SU-DHL-6 (cell line): Measurements from ENCODE around the gene NMRK2.

Experiments
- H2AFZ ChIP-seq: fragments of 200-600 bp; sonication (generic); 2 replicates; pipeline ENCODE4 v1.6.1; 2014; ENCODE audit warnings: low read depth, mild to moderate bottlenecking, moderate library complexity, mixed read lengths, antibody characterized with exemption, low read length; ENCODE audit not compliant: severe bottlenecking
- H3F3A ChIP-seq: fragments of 200-600 bp; shearing (Covaris generic); 2 replicates; pipeline ENCODE4 v1.6.0; 2016; ENCODE audit warnings: antibody characterized with exemption, mild to moderate bottlenecking; ENCODE audit not compliant: insufficient read depth
- H3K27ac ChIP-seq: fragments of 200-600 bp; sonication (generic); 2 replicates; pipeline ENCODE4 v1.5.1; 2016; ENCODE audit warnings: low read depth, mild to moderate bottlenecking, low read length, moderate library complexity, mixed read lengths
- H3K27me3 ChIP-seq: fragments of 200-600 bp; sonication (generic), shearing (Covaris generic); 2 replicates; pipeline ENCODE4 v1.6.0; 2014; ENCODE audit warnings: mild to moderate bottlenecking, low read length
- H3K36me3 ChIP-seq: fragments of 200-600 bp; sonication (generic); 2 replicates; pipeline ENCODE4 v1.6.1; 2014; ENCODE audit warnings: mild to moderate bottlenecking, low read length, mixed read lengths
- H3K4me2 ChIP-seq: fragments of 300-600, 200-600 bp; shearing (Covaris generic), sonication (generic); 2 replicates; pipeline ENCODE4 v1.6.0; 2014; ENCODE audit warnings: low read length, low read depth, mild to moderate bottlenecking; ENCODE audit not compliant: poor library complexity, severe bottlenecking
- H3K4me3 ChIP-seq: fragments of 200-600 bp; sonication (generic); 2 replicates; pipeline ENCODE4 v1.5.1; 2014; ENCODE audit warnings: antibody characterized with exemption, low read length, mild to moderate bottlenecking, mixed read lengths; ENCODE audit not compliant: insufficient read depth, poor library complexity, severe bottlenecking
- H3K79me2 ChIP-seq: fragments of 200-600 bp; sonication (generic); 2 replicates; pipeline ENCODE4 v1.6.1; 2014; ENCODE audit warnings: mild to moderate bottlenecking, low read length, moderate library complexity; ENCODE audit not compliant: insufficient read depth
- H3K9ac ChIP-seq: fragments of 200-600 bp; sonication (generic); 2 replicates; pipeline ENCODE4 v1.7.0; 2014; ENCODE audit warnings: mild to moderate bottlenecking, low read length
- H3K9me2 ChIP-seq: fragments of 200-600 bp; sonication (generic); replicated peaks from 2 replicates; pipeline ENCODE4 v1.6.1; 2014; ENCODE audit warnings: low read length; ENCODE audit not compliant: insufficient read depth
- H3K9me3 ChIP-seq: fragments of 200-600 bp; sonication (generic); 2 replicates; pipeline ENCODE4 v1.6.1; 2014; ENCODE audit warnings: low read length, mixed read lengths; ENCODE audit not compliant: insufficient read depth
- H4K20me1 ChIP-seq: fragments of 200-600 bp; sonication (generic); 2 replicates; pipeline ENCODE4 v1.6.1; 2014; ENCODE audit warnings: low read depth, mild to moderate bottlenecking, antibody characterized with exemption, low read length, moderate library complexity, mixed read lengths
- CTCF ChIP-seq: fragments of 200-600 bp; sonication (generic); IDR thresholded peaks from one replicate; pipeline ENCODE4 v1.5.1; 2017; ENCODE audit warnings: antibody characterized with exemption, mild to moderate bottlenecking, low read length, moderate library complexity; ENCODE audit not compliant: insufficient read depth, poor library complexity, severe bottlenecking
- EZH2phosphoT487 ChIP-seq: fragments of 200-600 bp; sonication (generic), shearing (Covaris generic); conservative IDR thresholded peaks from 2 replicates; pipeline ENCODE4 v1.6.1; 2018; ENCODE audit warnings: mild to moderate bottlenecking, antibody characterized with exemption, low read length, moderate library complexity, mixed read lengths

The NMRK2 gene

DNA sequence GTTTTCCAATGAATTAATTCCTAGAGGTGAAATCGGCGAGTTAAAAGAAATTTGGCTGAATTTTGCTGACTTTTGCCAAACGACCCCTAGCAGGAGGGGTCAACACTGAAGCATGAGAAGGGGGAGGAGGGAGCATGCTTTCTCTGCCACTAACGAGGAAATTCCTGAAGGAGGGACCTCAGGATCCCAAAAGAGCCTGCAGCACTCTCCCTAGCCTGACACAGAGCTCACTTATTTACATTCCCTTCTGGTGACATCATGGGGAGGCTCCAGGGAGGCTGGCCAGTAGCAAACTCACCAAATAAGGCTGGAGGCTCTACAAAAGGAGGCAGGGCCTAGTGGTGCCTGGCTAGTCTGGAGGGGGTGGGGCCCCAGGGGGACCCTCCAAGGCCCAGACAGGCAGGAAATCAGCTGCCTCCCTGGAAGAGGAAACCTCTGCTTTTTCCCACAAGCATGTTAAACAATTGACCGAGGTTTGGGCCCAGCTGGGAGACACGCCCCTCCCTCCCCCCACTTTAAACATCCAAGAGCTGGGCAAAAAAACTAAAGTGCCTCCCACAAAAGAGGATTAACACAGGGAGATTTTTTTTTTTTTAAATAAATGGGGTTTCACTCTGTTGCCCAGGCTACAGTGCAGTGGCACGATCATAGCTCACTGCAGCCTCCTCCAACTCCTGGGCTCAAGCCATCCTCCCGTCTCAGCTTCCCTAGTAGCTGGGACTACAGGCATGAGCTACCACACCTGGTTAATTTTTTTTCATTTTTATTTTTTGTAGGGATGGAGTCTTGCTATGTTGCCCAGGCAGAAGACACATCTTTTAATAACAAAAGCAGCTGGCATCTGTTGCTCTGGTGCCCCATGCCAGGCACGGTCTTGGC, 35.9 kb downstream of the NMRK2 start:
- Histone ChIP-seq H3K4me3 (no peak overlapping the region), H3K4me2 (no peak overlapping the region), H3K79me2 (peaks cover 29% of the 10 kb centered on the region), H3K27me3 (no peaks in the 10 kb centered on the region), H3F3A (peaks cover 17% of the 10 kb centered on the region), H3K27ac (no peak overlapping the region), H4K20me1 (no peaks in the 10 kb centered on the region; the same call in 1 of the 2 replicates), H3K9ac (no peak overlapping the region), H3K9me2 (no peaks in the 10 kb centered on the region), H3K36me3 (0 out of 2 replicates have a peak, but pooled peaks cover 2% of the 10 kb centered on the region), H2AFZ (no peak overlapping the region), H3K9me3 (no peaks in the 10 kb centered on the region)
- no peak for TF ChIP-seq CTCF
- TF ChIP-seq EZH2phosphoT487, result no peak

- H3K4me3 ChIP-seq, result peak overlapping the region; percentile 80
- TF ChIP-seq EZH2phosphoT487, result no peak
- TF ChIP-seq CTCF, result no peak
- H2AFZ ChIP-seq, result no peak overlapping the region
- H3K9me2 ChIP-seq, result no peaks in the 10 kb centered on the region
- peaks cover 17% of the 10 kb centered on the region for H3F3A ChIP-seq
- no peaks in the 10 kb centered on the region for H3K27me3 ChIP-seq
- H3K79me2 ChIP-seq, result peaks cover 29% of the 10 kb centered on the region
- no peak overlapping the region for H3K27ac ChIP-seq
- H3K36me3 ChIP-seq, result 0 out of 2 replicates have a peak, but pooled peaks cover 2% of the 10 kb centered on the region
- no peaks in the 10 kb centered on the region; the same call in 1 of the 2 replicates for H4K20me1 ChIP-seq
- no peaks in the 10 kb centered on the region for H3K9me3 ChIP-seq
- peak overlapping the region; percentile 59 for H3K4me2 ChIP-seq
- H3K9ac ChIP-seq, result peak overlapping the region; percentile 85
Measured at GRCh38 chr19:3969435-3970312, 36.8 kb downstream of the NMRK2 start.

- Histone ChIP-seq H3K4me3 (peak overlapping the region; percentile 80), H3K79me2 (peaks cover 29% of the 10 kb centered on the region), H3K27me3 (no peaks in the 10 kb centered on the region), H3K9me2 (no peaks in the 10 kb centered on the region), H3K9me3 (no peaks in the 10 kb centered on the region), H3K27ac (peak overlapping the region; percentile 49), H2AFZ (no peak overlapping the region), H3K36me3 (0 out of 2 replicates have a peak, but pooled peaks cover 2% of the 10 kb centered on the region), H3K4me2 (peak overlapping the region; percentile 59), H4K20me1 (no peaks in the 10 kb centered on the region; the same call in 1 of the 2 replicates), H3F3A (peaks cover 22% of the 10 kb centered on the region), H3K9ac (peak overlapping the region; percentile 85)
- TF ChIP-seq CTCF (no peak), EZH2phosphoT487 (no peak)
Measured at GRCh38 chr19:3970313-3970807, 37.5 kb downstream of the NMRK2 start.
